Measurements from ENCODE around the gene CD38. TPM values are rescaled to one million over a fixed set of nuclear protein-coding genes. Genes with fewer than 3 reads are reported as not detected.

Gene CD38
- total RNA-seq, 1 experiment from 2014 or later: 0.17 TPM

DNA sequence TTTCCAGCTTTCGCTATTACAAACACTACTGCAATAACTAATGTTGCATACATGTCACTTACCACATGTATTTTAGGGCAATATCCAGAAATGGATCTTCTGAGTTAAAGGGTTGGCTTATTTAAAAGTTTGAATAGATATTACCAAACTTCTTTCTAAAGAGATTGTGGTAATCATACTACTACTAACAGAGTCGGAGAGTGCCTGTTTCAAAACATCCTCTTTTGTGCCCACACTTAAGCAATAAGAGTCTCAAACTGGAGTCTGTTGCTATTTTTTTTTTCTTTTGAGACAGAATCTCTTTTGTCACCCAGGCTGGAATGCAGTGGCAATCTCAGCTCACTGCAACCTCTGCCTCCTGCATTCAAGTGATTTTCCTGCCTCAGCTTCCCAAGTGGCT is 124.6 kb downstream of the CD38 start (continued):
- TF ChIP-seq, protein P1, sequence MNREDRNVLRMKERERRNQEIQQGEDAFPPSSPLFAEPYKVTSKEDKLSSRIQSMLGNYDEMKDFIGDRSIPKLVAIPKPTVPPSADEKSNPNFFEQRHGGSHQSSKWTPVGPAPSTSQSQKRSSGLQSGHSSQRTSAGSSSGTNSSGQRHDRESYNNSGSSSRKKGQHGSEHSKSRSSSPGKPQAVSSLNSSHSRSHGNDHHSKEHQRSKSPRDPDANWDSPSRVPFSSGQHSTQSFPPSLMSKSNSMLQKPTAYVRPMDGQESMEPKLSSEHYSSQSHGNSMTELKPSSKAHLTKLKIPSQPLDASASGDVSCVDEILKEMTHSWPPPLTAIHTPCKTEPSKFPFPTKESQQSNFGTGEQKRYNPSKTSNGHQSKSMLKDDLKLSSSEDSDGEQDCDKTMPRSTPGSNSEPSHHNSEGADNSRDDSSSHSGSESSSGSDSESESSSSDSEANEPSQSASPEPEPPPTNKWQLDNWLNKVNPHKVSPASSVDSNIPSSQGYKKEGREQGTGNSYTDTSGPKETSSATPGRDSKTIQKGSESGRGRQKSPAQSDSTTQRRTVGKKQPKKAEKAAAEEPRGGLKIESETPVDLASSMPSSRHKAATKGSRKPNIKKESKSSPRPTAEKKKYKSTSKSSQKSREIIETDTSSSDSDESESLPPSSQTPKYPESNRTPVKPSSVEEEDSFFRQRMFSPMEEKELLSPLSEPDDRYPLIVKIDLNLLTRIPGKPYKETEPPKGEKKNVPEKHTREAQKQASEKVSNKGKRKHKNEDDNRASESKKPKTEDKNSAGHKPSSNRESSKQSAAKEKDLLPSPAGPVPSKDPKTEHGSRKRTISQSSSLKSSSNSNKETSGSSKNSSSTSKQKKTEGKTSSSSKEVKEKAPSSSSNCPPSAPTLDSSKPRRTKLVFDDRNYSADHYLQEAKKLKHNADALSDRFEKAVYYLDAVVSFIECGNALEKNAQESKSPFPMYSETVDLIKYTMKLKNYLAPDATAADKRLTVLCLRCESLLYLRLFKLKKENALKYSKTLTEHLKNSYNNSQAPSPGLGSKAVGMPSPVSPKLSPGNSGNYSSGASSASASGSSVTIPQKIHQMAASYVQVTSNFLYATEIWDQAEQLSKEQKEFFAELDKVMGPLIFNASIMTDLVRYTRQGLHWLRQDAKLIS (CRISPR knock-in tag; IDR thresholded peaks at IDR 0.05; ENCODE audit: borderline replicate concordance): no peak

Other genes with a start within 250 kb of the CD38 start
- gene FBXL5, start 123.0 kb upstream of the CD38 start, total RNA-seq (2021): 57.0 to 69.6 TPM (median 61.9 TPM) in 3 replicates
- gene FAM200B, start 96.5 kb upstream of the CD38 start, total RNA-seq (2021): 22.9 to 28.4 TPM (median 25.8 TPM) in 3 replicates
- 1.1 to 1.9 TPM (median 1.4 TPM) in 3 replicates for gene BST1, start 75.3 kb upstream of the CD38 start, total RNA-seq (2021)
- 0.18 TPM in 1 of 3 replicates, not detected in the others for gene FGFBP1, start 160.4 kb downstream of the CD38 start, total RNA-seq (2021)
- gene FGFBP2, start 184.8 kb downstream of the CD38 start, total RNA-seq (2021): 0.24 TPM in 1 of 3 replicates, not detected in the others

Data from WTC11 (cell line).